ENCODE measurements around the gene KIF1C.

DNA sequence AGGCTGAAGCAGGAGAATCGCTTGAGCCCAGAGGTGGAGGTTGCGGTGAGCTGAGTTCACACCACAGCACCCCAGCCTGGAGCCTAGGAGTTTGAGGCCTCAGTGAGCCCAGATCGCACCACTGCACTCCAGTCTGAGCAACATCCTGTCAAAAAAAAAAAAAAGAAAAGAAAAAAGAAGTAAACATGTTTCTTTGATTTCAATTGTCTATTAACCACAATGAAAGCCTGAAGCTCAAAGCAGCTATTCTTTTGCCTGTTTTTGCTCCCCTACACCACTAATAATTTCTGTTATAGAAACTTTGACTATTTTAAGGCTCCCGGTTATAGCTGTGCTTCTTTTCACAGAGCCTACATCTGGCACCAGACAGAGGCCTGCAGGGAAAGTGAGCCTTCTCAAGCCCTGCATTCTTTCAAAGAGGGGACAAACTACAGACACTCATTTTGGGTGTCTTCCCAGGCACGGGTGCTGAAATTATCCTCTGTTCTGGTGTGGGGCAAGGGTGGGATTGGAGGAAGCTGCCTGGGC, 51.6 kb downstream of the KIF1C start:
- TF ChIP-seq, protein P1, sequence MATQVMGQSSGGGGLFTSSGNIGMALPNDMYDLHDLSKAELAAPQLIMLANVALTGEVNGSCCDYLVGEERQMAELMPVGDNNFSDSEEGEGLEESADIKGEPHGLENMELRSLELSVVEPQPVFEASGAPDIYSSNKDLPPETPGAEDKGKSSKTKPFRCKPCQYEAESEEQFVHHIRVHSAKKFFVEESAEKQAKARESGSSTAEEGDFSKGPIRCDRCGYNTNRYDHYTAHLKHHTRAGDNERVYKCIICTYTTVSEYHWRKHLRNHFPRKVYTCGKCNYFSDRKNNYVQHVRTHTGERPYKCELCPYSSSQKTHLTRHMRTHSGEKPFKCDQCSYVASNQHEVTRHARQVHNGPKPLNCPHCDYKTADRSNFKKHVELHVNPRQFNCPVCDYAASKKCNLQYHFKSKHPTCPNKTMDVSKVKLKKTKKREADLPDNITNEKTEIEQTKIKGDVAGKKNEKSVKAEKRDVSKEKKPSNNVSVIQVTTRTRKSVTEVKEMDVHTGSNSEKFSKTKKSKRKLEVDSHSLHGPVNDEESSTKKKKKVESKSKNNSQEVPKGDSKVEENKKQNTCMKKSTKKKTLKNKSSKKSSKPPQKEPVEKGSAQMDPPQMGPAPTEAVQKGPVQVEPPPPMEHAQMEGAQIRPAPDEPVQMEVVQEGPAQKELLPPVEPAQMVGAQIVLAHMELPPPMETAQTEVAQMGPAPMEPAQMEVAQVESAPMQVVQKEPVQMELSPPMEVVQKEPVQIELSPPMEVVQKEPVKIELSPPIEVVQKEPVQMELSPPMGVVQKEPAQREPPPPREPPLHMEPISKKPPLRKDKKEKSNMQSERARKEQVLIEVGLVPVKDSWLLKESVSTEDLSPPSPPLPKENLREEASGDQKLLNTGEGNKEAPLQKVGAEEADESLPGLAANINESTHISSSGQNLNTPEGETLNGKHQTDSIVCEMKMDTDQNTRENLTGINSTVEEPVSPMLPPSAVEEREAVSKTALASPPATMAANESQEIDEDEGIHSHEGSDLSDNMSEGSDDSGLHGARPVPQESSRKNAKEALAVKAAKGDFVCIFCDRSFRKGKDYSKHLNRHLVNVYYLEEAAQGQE (IDR thresholded peaks at IDR 0.05), result peak; percentile 59
- TF ChIP-seq, protein P2, sequence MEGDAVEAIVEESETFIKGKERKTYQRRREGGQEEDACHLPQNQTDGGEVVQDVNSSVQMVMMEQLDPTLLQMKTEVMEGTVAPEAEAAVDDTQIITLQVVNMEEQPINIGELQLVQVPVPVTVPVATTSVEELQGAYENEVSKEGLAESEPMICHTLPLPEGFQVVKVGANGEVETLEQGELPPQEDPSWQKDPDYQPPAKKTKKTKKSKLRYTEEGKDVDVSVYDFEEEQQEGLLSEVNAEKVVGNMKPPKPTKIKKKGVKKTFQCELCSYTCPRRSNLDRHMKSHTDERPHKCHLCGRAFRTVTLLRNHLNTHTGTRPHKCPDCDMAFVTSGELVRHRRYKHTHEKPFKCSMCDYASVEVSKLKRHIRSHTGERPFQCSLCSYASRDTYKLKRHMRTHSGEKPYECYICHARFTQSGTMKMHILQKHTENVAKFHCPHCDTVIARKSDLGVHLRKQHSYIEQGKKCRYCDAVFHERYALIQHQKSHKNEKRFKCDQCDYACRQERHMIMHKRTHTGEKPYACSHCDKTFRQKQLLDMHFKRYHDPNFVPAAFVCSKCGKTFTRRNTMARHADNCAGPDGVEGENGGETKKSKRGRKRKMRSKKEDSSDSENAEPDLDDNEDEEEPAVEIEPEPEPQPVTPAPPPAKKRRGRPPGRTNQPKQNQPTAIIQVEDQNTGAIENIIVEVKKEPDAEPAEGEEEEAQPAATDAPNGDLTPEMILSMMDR (IDR thresholded peaks at IDR 0.05; ENCODE audit: low read depth, low read length, missing input control), result no peak
- TF ChIP-seq GABPA (IDR thresholded peaks at IDR 0.05 in 1 of 2, conservative IDR thresholded peaks at IDR 0.05 in 1 of 2) (no peak), YY1 (IDR thresholded peaks at IDR 0.05) (no peak)
- TF ChIP-seq, protein P3, sequence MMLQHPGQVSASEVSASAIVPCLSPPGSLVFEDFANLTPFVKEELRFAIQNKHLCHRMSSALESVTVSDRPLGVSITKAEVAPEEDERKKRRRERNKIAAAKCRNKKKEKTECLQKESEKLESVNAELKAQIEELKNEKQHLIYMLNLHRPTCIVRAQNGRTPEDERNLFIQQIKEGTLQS (IDR thresholded peaks at IDR 0.05), result no peak
